ENCODE measurements around the gene TP53I11.

- TF ChIP-seq TAF1 (IDR thresholded peaks at IDR 0.05; ENCODE audit: borderline replicate concordance, low read depth, low read length) (no peak), POLR2AphosphoS5 (IDR thresholded peaks at IDR 0.05; ENCODE audit: low read depth, low read length) (no peak)
Observed at GRCh38 chr11:44947114-44947513, 3.6 kb downstream of the TP53I11 start.
